ENCODE measurements around the gene BCL6B.

Gene BCL6B

GRCh38 chr17:7063518-7064094 is 40.8 kb downstream of the BCL6B start:
- DNase-seq (ENCODE audit: low read depth, low spot score), result no peak
- TF ChIP-seq, protein P1, sequence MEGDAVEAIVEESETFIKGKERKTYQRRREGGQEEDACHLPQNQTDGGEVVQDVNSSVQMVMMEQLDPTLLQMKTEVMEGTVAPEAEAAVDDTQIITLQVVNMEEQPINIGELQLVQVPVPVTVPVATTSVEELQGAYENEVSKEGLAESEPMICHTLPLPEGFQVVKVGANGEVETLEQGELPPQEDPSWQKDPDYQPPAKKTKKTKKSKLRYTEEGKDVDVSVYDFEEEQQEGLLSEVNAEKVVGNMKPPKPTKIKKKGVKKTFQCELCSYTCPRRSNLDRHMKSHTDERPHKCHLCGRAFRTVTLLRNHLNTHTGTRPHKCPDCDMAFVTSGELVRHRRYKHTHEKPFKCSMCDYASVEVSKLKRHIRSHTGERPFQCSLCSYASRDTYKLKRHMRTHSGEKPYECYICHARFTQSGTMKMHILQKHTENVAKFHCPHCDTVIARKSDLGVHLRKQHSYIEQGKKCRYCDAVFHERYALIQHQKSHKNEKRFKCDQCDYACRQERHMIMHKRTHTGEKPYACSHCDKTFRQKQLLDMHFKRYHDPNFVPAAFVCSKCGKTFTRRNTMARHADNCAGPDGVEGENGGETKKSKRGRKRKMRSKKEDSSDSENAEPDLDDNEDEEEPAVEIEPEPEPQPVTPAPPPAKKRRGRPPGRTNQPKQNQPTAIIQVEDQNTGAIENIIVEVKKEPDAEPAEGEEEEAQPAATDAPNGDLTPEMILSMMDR (IDR thresholded peaks at IDR 0.05; ENCODE audit: insufficient read depth, low read length, missing control alignments), result no peak
- ChIA-PET POLR2A (no interaction called here), CTCF (interaction anchor here (1.1 to 1.9 kb wide), 4 partner anchors 11 to 76 kb away, joined by 3 to 7 read pairs (median 4); no protein-coding TSS in a partner anchor)
- no peak overlapping the region for H3K4me3 ChIP-seq (ENCODE audit: low read depth, low read length)

GRCh38 chr17:7064261-7064660 is 41.4 kb downstream of the BCL6B start:
- H3K4me3 ChIP-seq (ENCODE audit: low read depth, low read length), result no peak overlapping the region
- DNase-seq (ENCODE audit: low read depth, low spot score), result no peak
- TF ChIP-seq, protein P1 (IDR thresholded peaks at IDR 0.05; ENCODE audit: insufficient read depth, low read length, missing control alignments), result no peak
- POLR2A ChIA-PET, result no interaction called here
- CTCF ChIA-PET, result interaction anchor here (1.4 to 1.9 kb wide), 3 partner anchors 9 to 73 kb away, joined by 5 to 7 read pairs (median 5); no protein-coding TSS in a partner anchor

DNA sequence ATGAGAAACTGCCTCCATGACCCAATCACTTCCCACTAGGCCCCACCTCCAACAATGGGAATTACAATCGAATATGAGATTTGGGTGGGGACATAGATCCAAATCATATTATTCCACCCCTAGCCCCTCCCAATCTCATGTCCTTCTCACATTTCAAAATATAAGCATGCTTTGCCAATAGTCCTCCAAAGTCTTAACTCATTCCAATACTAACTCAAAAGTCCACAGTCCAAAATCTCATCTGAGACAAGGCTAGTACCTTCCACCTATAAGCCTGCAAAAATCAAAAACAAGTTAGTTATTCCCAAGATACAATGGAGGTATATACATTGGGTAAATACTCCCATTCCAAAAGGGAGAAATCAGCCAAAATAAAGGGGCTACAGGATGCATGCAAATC is 44.3 kb downstream of the BCL6B start:
- ChIA-PET CTCF (interaction anchor here (1.1 kb wide), 1 partner anchor 15 kb away, joined by 3 read pairs; no protein-coding TSS in a partner anchor), POLR2A (no interaction called here)

GRCh38 chr17:7068268-7068667 is 45.4 kb downstream of the BCL6B start:
- CTCF ChIA-PET, result interaction anchor here (1.1 kb wide), 1 partner anchor 16 kb away, joined by 3 read pairs; no protein-coding TSS in a partner anchor
- TF ChIP-seq, protein P1 (IDR thresholded peaks at IDR 0.05; ENCODE audit: insufficient read depth, low read length, missing control alignments), result no peak
- no peak for DNase-seq (ENCODE audit: low read depth, low spot score)
- no peak overlapping the region for H3K4me3 ChIP-seq (ENCODE audit: low read depth, low read length)
- POLR2A ChIA-PET, result no interaction called here

More for the DNA sequence above, 44.3 kb downstream of the BCL6B start:
- TF ChIP-seq, protein P1 (IDR thresholded peaks at IDR 0.05; ENCODE audit: insufficient read depth, low read length, missing control alignments), result no peak
- no peak for DNase-seq (ENCODE audit: low read depth, low spot score)
- no peak overlapping the region for H3K4me3 ChIP-seq (ENCODE audit: low read depth, low read length)

DNA sequence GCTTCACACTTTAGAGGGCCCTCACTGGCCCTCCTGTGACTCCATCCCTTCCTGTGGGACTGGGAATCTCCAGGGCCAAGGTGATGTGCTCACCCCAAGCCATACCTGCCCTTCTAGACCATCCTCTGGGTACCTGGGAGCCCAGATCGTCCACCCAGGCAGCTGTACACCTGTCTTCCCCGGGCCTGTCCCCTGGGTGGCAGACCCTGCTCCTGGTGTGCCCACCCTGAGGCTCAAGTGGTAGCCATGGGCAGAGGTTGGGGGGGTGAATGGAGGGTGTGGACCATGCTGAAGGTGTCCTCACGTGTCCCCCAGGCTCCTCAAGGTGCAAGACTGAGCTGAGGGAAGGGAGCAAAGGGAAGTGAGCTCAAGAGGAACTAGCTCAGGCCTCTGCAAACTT is 47.9 kb downstream of the BCL6B start:
- TF ChIP-seq, protein P1 (IDR thresholded peaks at IDR 0.05; ENCODE audit: insufficient read depth, low read length, missing control alignments), result no peak
- ChIA-PET POLR2A (no interaction called here), CTCF (interaction anchor here (1.0 to 1.2 kb wide), 3 partner anchors 11 to 25 kb away, joined by 3 to 5 read pairs (median 3); no protein-coding TSS in a partner anchor)
- no peak for DNase-seq (ENCODE audit: low read depth, low spot score)
- H3K4me3 ChIP-seq (ENCODE audit: low read depth, low read length), result no peak overlapping the region

DNA sequence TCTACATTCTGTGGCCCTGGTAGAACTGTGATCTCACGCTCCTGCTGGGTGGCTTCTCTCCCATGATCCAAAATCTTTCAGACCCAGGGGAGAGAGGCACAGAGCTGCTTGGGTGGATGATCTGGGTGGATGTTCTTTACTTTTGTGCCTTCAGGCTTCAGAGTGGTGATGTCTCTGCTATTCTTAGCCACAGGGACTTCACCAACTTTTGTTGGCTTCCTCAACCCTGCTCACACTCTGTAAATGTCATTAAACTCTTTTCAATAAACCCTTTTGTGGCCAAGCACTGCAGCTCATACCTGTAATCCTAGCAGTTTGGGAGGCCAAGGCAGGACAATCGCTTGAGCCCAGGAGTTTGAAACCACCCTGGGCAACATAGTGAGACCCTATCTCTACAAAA is 49.6 kb downstream of the BCL6B start:
- TF ChIP-seq, protein P1 (IDR thresholded peaks at IDR 0.05; ENCODE audit: insufficient read depth, low read length, missing control alignments), result no peak
- ChIA-PET CTCF (interaction anchor here (1.0 to 2.0 kb wide), 2 partner anchors 20 to 65 kb away, joined by 4 read pairs; no protein-coding TSS in a partner anchor), POLR2A (no interaction called here)
- no peak for DNase-seq (ENCODE audit: low read depth, low spot score)
- H3K4me3 ChIP-seq (ENCODE audit: low read depth, low read length), result no peak overlapping the region

All from AG04449 (cell line).